ENCODE results near the gene ATG10.
"Not testable (repeated sequence)": the region's sequence is repeated elsewhere in the genome, so short reads cannot be mapped to it uniquely, and the experiment has no call there.

Gene ATG10

DNA sequence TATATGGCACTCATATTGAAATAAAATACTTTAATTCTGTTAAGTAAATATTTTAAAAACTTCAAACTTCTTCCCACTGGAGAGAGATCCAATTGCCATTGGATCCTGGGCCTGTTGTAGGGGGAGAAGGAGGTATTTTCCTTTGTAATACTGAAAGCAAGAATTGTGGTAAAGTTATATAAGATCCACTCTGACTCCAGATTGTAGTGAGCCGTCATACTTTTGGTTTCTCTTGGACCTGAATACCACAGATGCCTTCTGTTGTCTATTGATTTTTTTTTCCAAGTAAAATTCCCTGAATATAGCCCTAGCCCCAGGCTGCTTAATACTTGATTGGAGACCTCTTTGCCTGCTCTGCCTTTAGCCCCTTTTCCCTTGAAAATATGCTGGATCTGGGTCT is 86.9 kb downstream of the ATG10 start:
- no peak overlapping the region for H3K4me3 ChIP-seq (ENCODE audit: low read depth, low read length)
- no peak for DNase-seq (ENCODE audit: low read depth)
- TF ChIP-seq, protein P1, sequence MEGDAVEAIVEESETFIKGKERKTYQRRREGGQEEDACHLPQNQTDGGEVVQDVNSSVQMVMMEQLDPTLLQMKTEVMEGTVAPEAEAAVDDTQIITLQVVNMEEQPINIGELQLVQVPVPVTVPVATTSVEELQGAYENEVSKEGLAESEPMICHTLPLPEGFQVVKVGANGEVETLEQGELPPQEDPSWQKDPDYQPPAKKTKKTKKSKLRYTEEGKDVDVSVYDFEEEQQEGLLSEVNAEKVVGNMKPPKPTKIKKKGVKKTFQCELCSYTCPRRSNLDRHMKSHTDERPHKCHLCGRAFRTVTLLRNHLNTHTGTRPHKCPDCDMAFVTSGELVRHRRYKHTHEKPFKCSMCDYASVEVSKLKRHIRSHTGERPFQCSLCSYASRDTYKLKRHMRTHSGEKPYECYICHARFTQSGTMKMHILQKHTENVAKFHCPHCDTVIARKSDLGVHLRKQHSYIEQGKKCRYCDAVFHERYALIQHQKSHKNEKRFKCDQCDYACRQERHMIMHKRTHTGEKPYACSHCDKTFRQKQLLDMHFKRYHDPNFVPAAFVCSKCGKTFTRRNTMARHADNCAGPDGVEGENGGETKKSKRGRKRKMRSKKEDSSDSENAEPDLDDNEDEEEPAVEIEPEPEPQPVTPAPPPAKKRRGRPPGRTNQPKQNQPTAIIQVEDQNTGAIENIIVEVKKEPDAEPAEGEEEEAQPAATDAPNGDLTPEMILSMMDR (IDR thresholded peaks at IDR 0.05; ENCODE audit: control insufficient read depth, extremely low read depth, insufficient read depth): no peak

DNA sequence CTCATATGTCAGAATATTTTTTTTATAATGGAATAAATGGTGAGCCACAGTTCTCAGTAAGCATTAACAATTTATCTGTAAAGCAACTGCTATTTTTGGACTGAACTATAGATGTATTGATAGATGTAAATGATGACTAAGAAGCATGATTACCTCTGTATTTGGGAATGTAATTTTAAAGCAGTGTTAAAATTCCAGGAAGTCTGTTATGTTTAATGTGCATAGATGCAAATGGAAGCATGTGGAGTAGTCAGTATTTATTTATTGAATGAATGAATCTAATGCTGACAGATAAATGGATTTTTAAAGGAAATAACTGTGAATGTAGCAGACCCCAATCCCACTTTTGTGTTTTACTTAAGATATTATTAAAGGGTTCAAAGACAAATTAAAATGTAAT is 95.0 kb downstream of the ATG10 start:
- no peak overlapping the region for H3K4me3 ChIP-seq (ENCODE audit: low read depth, low read length)
- TF ChIP-seq, protein P1 (IDR thresholded peaks at IDR 0.05; ENCODE audit: control insufficient read depth, extremely low read depth, insufficient read depth): no peak

DNA sequence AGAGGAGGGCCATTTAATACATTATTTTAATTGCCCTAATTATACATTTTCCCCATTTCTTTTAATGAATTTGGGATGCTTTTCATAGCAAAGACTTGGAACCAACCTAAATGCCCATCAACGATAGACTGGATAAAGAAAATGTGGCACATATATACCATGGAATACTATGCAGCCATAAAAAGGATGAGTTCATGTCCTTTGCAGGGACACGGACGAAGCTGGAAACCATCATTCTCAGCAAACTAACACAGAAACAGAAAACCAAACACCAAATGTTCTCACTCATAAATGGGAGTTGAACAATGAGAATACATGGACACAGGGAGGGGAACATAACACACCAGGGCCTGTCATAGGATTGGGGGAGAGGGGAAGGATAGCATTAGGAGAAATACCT is 96.2 kb downstream of the ATG10 start:
- H3K4me3 ChIP-seq (ENCODE audit: low read depth, low read length); DNase-seq (ENCODE audit: low read depth): not testable (repeated sequence)

More for the DNA sequence above, 95.0 kb downstream of the ATG10 start:
- DNase-seq (ENCODE audit: low read depth): no peak

DNA sequence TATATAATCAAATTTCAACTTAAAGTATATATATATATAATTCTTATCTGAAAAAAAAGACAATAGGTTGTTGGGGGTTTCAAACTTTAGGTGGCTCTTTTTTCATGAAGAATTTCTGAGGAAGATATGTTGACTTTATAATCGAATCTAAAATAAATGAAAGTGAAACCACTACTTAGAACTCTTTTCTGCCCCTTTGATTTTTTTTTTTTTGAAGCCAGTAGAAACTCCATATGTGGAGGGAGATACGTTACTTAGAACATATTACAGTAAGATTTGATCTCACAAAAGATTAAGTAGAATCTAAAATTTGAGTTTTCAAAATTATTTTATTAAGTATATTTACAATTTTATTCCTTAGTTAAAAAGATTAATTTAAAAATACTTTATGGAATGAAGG is 96.9 kb downstream of the ATG10 start:
- TF ChIP-seq, protein P1 (IDR thresholded peaks at IDR 0.05; ENCODE audit: control insufficient read depth, extremely low read depth, insufficient read depth): no peak
- H3K4me3 ChIP-seq (ENCODE audit: low read depth, low read length): no peak overlapping the region
- no peak for DNase-seq (ENCODE audit: low read depth)

DNA sequence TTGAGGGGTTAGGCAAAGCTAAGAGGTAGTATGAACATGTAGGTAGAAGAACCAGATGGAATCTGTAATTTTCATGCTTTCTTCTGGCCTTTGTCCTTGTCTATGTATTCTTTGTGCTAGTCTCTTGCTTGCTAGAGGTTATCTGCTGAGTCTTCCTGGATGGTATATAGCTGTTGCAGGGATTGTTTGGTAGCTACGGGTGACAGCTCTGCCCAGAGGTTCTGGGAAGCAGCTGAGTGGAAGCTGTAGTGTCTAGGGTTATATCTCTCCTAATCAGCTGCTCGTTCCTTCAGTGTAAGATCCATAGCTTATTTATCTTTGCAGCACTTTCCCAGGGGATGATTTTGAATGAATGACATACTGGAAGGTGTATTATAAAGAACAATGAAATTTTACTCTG is 100.3 kb downstream of the ATG10 start:
- TF ChIP-seq, protein P1 (IDR thresholded peaks at IDR 0.05; ENCODE audit: control insufficient read depth, extremely low read depth, insufficient read depth): no peak
- no peak for DNase-seq (ENCODE audit: low read depth)
- H3K4me3 ChIP-seq (ENCODE audit: low read depth, low read length): no peak overlapping the region

DNA sequence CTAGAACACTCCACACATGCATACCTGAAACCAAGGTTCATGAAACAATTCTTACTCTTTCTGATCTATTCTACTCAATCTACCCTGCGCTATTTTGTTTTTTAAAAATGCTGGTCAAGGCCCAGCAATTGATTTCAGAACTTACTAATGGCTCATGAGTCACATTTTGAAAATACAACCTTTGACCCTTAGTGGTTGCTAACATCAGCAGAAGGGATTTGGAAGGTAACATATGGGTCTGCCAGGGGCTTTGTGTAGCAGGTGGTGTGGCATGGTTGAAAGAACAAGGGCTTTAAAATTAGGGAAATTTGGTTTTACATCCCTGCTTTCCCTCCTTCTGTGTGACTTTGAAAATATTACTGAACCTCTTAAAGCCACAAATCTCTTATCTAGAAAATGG is 101.4 kb downstream of the ATG10 start:
- H3K4me3 ChIP-seq (ENCODE audit: low read depth, low read length): no peak overlapping the region
- TF ChIP-seq, protein P1 (IDR thresholded peaks at IDR 0.05; ENCODE audit: control insufficient read depth, extremely low read depth, insufficient read depth): no peak
- no peak for DNase-seq (ENCODE audit: low read depth)

DNA sequence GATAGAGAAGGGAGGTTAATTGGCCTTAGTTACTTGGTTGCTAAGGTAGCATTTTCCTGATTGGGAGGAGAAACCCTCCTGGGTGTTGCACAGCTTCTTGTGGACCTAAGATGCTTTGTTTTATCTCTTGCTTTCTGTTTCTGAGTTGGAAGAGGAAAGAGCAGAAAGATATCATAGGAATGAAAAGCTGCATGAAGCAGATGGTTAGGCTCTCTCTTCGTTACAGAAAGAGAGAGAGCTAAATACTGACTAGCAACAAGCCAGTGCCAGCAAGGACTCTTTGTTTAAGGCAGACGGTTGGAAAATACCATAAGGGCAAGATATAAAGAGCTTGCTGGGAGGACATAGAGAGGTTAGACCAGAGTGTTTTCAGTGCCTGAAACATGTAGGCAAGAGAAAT is 103.1 kb downstream of the ATG10 start:
- no peak for DNase-seq (ENCODE audit: low read depth)
- TF ChIP-seq, protein P1 (IDR thresholded peaks at IDR 0.05; ENCODE audit: control insufficient read depth, extremely low read depth, insufficient read depth): no peak
- H3K4me3 ChIP-seq (ENCODE audit: low read depth, low read length): no peak overlapping the region

All from LNCaP clone FGC (cell line).